Common myeloid progenitor, CD34-positive (primary cell): ENCODE measurements around the gene PIP5K1B.
"Not testable (repeated sequence)": the region's sequence is repeated elsewhere in the genome, so short reads cannot be mapped to it uniquely, and the experiment has no call there.

Source experiments
- CTCF ChIA-PET: fragments of 350-600 bp; sonication (Branson Sonifier 250); formaldehyde crosslinking; loops from one replicate; lab custom pipeline; 2021; ENCODE audit warnings: antibody characterized with exemption; lab: Charles Lee
- POLR2A ChIA-PET: fragments of 350-600 bp; sonication (Branson Sonifier 250); formaldehyde crosslinking; loops from one replicate; lab custom pipeline; 2021; ENCODE audit warnings: antibody characterized with exemption; lab: Charles Lee
- DNase-seq, 3 donors: peaks; one replicate each; pipeline versions ENCODE4 v3.0.0 to v3.0.0-alpha.2; 2013
- H3K27ac ChIP-seq, 2 experiments: 1 replicate in 1 of 2; 2 replicates in 1 of 2; pipeline ENCODE4 v1.7.0; 2013; ENCODE audit warnings: inconsistent platforms in 2 of 2, low read length in 2 of 2, mild to moderate bottlenecking in 2 of 2, low read depth in 1 of 2, moderate library complexity in 1 of 2; ENCODE audit not compliant: severe bottlenecking in 2 of 2, insufficient read depth in 1 of 2, poor library complexity in 1 of 2
- H3K27me3 ChIP-seq, 5 experiments: replicated peaks in 2 of 5; 1 replicate in 3 of 5; 2 replicates in 2 of 5; pipeline versions ENCODE4 v1.6.1 to v1.7.0; 2013; ENCODE audit warnings: low read length in 4 of 5, mild to moderate bottlenecking in 2 of 5, moderate library complexity in 2 of 5, inconsistent platforms in 1 of 5; ENCODE audit not compliant: insufficient read depth in 5 of 5, control insufficient read depth in 4 of 5
- H3K36me3 ChIP-seq, 4 experiments: 1 replicate in 2 of 4; 2 replicates in 2 of 4; pipeline versions ENCODE4 v1.6.1 to v1.7.0; 2013; ENCODE audit warnings: low read length in 3 of 4, control low read depth in 1 of 4, mild to moderate bottlenecking in 1 of 4; ENCODE audit not compliant: control insufficient read depth in 4 of 4, insufficient read depth in 4 of 4
- H3K4me1 ChIP-seq, 4 experiments: 1 replicate in 3 of 4; 2 replicates in 1 of 4; pipeline versions ENCODE4 v1.6.1 to v1.7.1; 2013; ENCODE audit warnings: low read length in 3 of 4, mild to moderate bottlenecking in 3 of 4, control low read depth in 1 of 4, inconsistent platforms in 1 of 4, moderate library complexity in 1 of 4; ENCODE audit not compliant: control insufficient read depth in 4 of 4, insufficient read depth in 4 of 4; ENCODE audit errors: control extremely low read depth in 1 of 4
- H3K4me3 ChIP-seq, 7 experiments: 1 replicate in 4 of 7; 2 replicates in 3 of 7; pipeline versions ENCODE4 v1.5.1 to v1.7.0; 2013; ENCODE audit warnings: mild to moderate bottlenecking in 7 of 7, low read length in 6 of 7, moderate library complexity in 6 of 7, inconsistent platforms in 2 of 7, low read depth in 2 of 7, control low read depth in 1 of 7; ENCODE audit not compliant: insufficient read depth in 4 of 7, control insufficient read depth in 1 of 7; ENCODE audit errors: extremely low read depth in 1 of 7
- H3K9me3 ChIP-seq, 5 experiments: 1 replicate in 4 of 5; 2 replicates in 1 of 5; pipeline versions ENCODE4 v1.6.1 to v1.7.1; 2013; ENCODE audit warnings: low read length in 4 of 5, mild to moderate bottlenecking in 2 of 5, inconsistent platforms in 1 of 5, low read depth in 1 of 5, moderate library complexity in 1 of 5; ENCODE audit not compliant: control insufficient read depth in 4 of 5, insufficient read depth in 2 of 5; ENCODE audit errors: control extremely low read depth in 1 of 5
- WGBS: methylation state at CpG from one replicate; pipeline ENCODE4 v1.1.5; 2013; ENCODE audit not compliant: insufficient coverage; 5-methylcytosine and 5-hydroxymethylcytosine counted together

PIP5K1B gene

GRCh38 chr9:69047371-69047770 lies 342.3 kb downstream of the PIP5K1B start:
- ChIA-PET CTCF (interaction anchor here (0.8 to 13.8 kb wide), 6 partner anchors 9 to 148 kb away, joined by 3 to 244 read pairs (median 3); partner anchors contain the start of gene FXN), POLR2A (interaction anchor here (1.6 kb wide), 1 partner anchor 11 kb away, joined by 5 read pairs; no protein-coding TSS in a partner anchor)

GRCh38 chr9:69049094-69049493 lies 344.1 kb downstream of the PIP5K1B start:
- Histone ChIP-seq H3K4me1 (peaks cover 0 to 26% (median 21%) of the 10 kb centered on the region in 4 experiments), H3K4me3 (no peak overlapping the region), H3K9me3 (no peaks in the 10 kb centered on the region), H3K27ac (no peak overlapping the region), H3K27me3 (no peaks in the 10 kb centered on the region), H3K36me3 (peaks cover 2 to 29% (median 15%) of the 10 kb centered on the region in 4 experiments)
- DNase-seq: no peak
- CTCF ChIA-PET: interaction anchor here (0.8 to 13.8 kb wide), 5 partner anchors 11 to 146 kb away, joined by 3 to 244 read pairs (median 4); partner anchors contain the start of gene FXN
- POLR2A ChIA-PET: no interaction called here
- 94% methylated on average over 6 of the region's 6 CpGs for WGBS

More at GRCh38 chr9:69047371-69047770, 342.3 kb downstream of the PIP5K1B start:
- H3K36me3 ChIP-seq: peaks cover 2 to 27% (median 16%) of the 10 kb centered on the region in 4 experiments
- H3K4me1 ChIP-seq: peaks cover 0 to 28% (median 22%) of the 10 kb centered on the region in 4 experiments
- no peaks in the 10 kb centered on the region for H3K27me3 ChIP-seq
- 7% methylated on average over 3 of the region's 4 CpGs for WGBS
- no peak overlapping the region for H3K27ac ChIP-seq
- no peaks in the 10 kb centered on the region for H3K9me3 ChIP-seq
- H3K4me3 ChIP-seq: peak overlapping the region in 1 of 7 experiments; percentile 7
- DNase-seq: peak in 2 of 3 donors; percentile 61 to 66

GRCh38 chr9:69050936-69051335 lies 345.9 kb downstream of the PIP5K1B start:
- H3K27me3 ChIP-seq, H3K4me3 ChIP-seq, POLR2A ChIA-PET, H3K9me3 ChIP-seq, H3K27ac ChIP-seq, DNase-seq: not testable (repeated sequence)
- CTCF ChIA-PET: interaction anchor here (1.2 to 13.8 kb wide), 4 partner anchors 8 to 145 kb away, joined by 4 to 244 read pairs (median 4); partner anchors contain the start of gene FXN
- peaks cover 0 to 15% (median 12%) of the 10 kb centered on the region in 4 experiments for H3K4me1 ChIP-seq
- peaks cover 2 to 33% (median 19%) of the 10 kb centered on the region in 4 experiments for H3K36me3 ChIP-seq
- WGBS: 100% methylated on average over 3 of the region's 12 CpGs

GRCh38 chr9:69054989-69055388 lies 349.9 kb downstream of the PIP5K1B start:
- CTCF ChIA-PET: interaction anchor here (0.6 to 13.8 kb wide), 12 partner anchors 9 to 168 kb away, joined by 3 to 244 read pairs (median 8); no protein-coding TSS in a partner anchor
- no peak for DNase-seq
- POLR2A ChIA-PET: no interaction called here
- WGBS: 100% methylated on average over 1 of the region's 1 CpG
- Histone ChIP-seq H3K4me3 (no peak overlapping the region), H3K4me1 (peaks cover 0 to 6% (median 1%) of the 10 kb centered on the region in 4 experiments), H3K27ac (no peak overlapping the region), H3K36me3 (peaks cover 2 to 25% (median 17%) of the 10 kb centered on the region in 4 experiments), H3K9me3 (no peaks in the 10 kb centered on the region), H3K27me3 (no peaks in the 10 kb centered on the region)

GRCh38 chr9:69056191-69056815 lies 351.3 kb downstream of the PIP5K1B start:
- Histone ChIP-seq H3K4me1 (peaks cover 0 to 12% (median 5%) of the 10 kb centered on the region in 4 experiments), H3K9me3 (no peaks in the 10 kb centered on the region), H3K36me3 (peaks cover 2 to 34% (median 22%) of the 10 kb centered on the region in 4 experiments), H3K27me3 (no peaks in the 10 kb centered on the region), H3K27ac (no peak overlapping the region), H3K4me3 (no peak overlapping the region)
- POLR2A ChIA-PET: no interaction called here
- CTCF ChIA-PET: interaction anchor here (0.6 to 13.8 kb wide), 6 partner anchors 8 to 139 kb away, joined by 3 to 244 read pairs (median 6); no protein-coding TSS in a partner anchor
- 81% methylated on average over 2 of the region's 4 CpGs for WGBS
- peak in 2 of 3 donors; percentile 30 to 46 for DNase-seq

GRCh38 chr9:69058101-69058500 lies 353.1 kb downstream of the PIP5K1B start:
- Histone ChIP-seq H3K27me3 (no peaks in the 10 kb centered on the region), H3K9me3 (no peaks in the 10 kb centered on the region), H3K4me1 (peaks cover 0 to 12% (median 5%) of the 10 kb centered on the region in 4 experiments), H3K36me3 (peaks cover 2 to 35% (median 22%) of the 10 kb centered on the region in 4 experiments), H3K27ac (no peak overlapping the region), H3K4me3 (no peak overlapping the region)
- WGBS: 100% methylated on average over 2 of the region's 2 CpGs
- CTCF ChIA-PET: interaction anchor here (2.0 to 13.8 kb wide), 2 partner anchors 10 to 137 kb away, joined by 6 to 244 read pairs; no protein-coding TSS in a partner anchor
- no peak for DNase-seq
- POLR2A ChIA-PET: interaction anchor here (0.6 kb wide), 1 partner anchor 22 kb away, joined by 3 read pairs; the partner anchor contains the start of gene FXN
